ENCODE measurements around the gene LRMDA. TPM values are rescaled to one million over a fixed set of nuclear protein-coding genes. Genes with fewer than 3 reads are reported as not detected.

Gene LRMDA
- polyA plus RNA-seq, 3 donors: 39.8 to 59.6 (median 56.4) TPM

- H3K27ac Mint-ChIP-seq: peak overlapping the region in 1 of 7 donors; percentile 89
- peak overlapping the region in 1 of 2 donors; percentile 95 for H3K4me3 Mint-ChIP-seq
- H3K4me1 Mint-ChIP-seq: peaks cover 76% of the 10 kb centered on the region
- intact Hi-C loops (cut with micrococcal nuclease): no loop called here
- DNase-seq: no peak
- Histone ChIP-seq H3K36me3 (replicated peaks in 1 of 2; ENCODE audit: control insufficient read depth in 1 of 2, insufficient read depth in 2 of 2, low read length in 2 of 2) (peaks cover 0 to 9% of the 10 kb centered on the region in 2 donors), H3K4me2 (replicated peaks; ENCODE audit: extremely low read depth, low read length, poor library complexity, severe bottlenecking) (peak overlapping the region; percentile 89), H3K4me3 (replicated peaks in 1 of 3; ENCODE audit: low read depth in 2 of 3, low read length in 3 of 3) (peak overlapping the region in 1 of 3 experiments; percentile 87), H3K79me2 (ENCODE audit: insufficient read depth, low read length) (peaks cover 63% of the 10 kb centered on the region), H3K4me1 (ENCODE audit: control insufficient read depth in 1 of 2, insufficient read depth in 2 of 2, low read length in 2 of 2) (peaks cover 61 to 72% of the 10 kb centered on the region in 2 donors), H4K20me1 (ENCODE audit: insufficient read depth, low read length) (peaks cover 36% of the 10 kb centered on the region), H2AFZ (ENCODE audit: insufficient read depth, low read depth, low read length, poor library complexity, severe bottlenecking) (no peak overlapping the region), H3K27ac (ENCODE audit: low read depth in 1 of 2, low read length in 2 of 2) (no peak overlapping the region), H3K27me3 (ENCODE audit: control insufficient read depth in 2 of 2, insufficient read depth in 2 of 2, low read length in 2 of 2) (no peaks in the 10 kb centered on the region), H3K9me3 (replicated peaks in 1 of 2; ENCODE audit: control insufficient read depth in 1 of 2, insufficient read depth in 1 of 2, low read length in 2 of 2) (no peaks in the 10 kb centered on the region), H3K9ac (ENCODE audit: insufficient read depth, low read length, poor library complexity, severe bottlenecking) (no peak overlapping the region)
- no peaks in the 10 kb centered on the region for H3K27me3 Mint-ChIP-seq (ENCODE audit: low read depth in 3 of 3)
- no peak for TF ChIP-seq CTCF (IDR thresholded peaks at IDR 0.05)
- H3K9me3 Mint-ChIP-seq: no peaks in the 10 kb centered on the region
- peaks cover 3 to 7% of the 10 kb centered on the region in 2 donors for H3K36me3 Mint-ChIP-seq
- WGBS (ENCODE audit: insufficient coverage): 90% methylated on average over 3 of the region's 5 CpGs
Measured at GRCh38 chr10:75432763-75433162, 1.3 kb downstream of the LRMDA start.

GRCh38 chr10:75433216-75433615, 1.8 kb downstream of the LRMDA start:
- intact Hi-C loops (cut with micrococcal nuclease): no loop called here
- Histone ChIP-seq H3K4me2 (replicated peaks; ENCODE audit: extremely low read depth, low read length, poor library complexity, severe bottlenecking) (no peak overlapping the region), H3K9me3 (replicated peaks in 1 of 2; ENCODE audit: control insufficient read depth in 1 of 2, insufficient read depth in 1 of 2, low read length in 2 of 2) (no peaks in the 10 kb centered on the region), H3K36me3 (replicated peaks in 1 of 2; ENCODE audit: control insufficient read depth in 1 of 2, insufficient read depth in 2 of 2, low read length in 2 of 2) (peaks cover 1 to 13% of the 10 kb centered on the region in 2 donors), H3K4me1 (ENCODE audit: control insufficient read depth in 1 of 2, insufficient read depth in 2 of 2, low read length in 2 of 2) (peaks cover 56 to 67% of the 10 kb centered on the region in 2 donors), H3K27me3 (ENCODE audit: control insufficient read depth in 2 of 2, insufficient read depth in 2 of 2, low read length in 2 of 2) (no peaks in the 10 kb centered on the region), H3K4me3 (replicated peaks in 1 of 3; ENCODE audit: low read depth in 2 of 3, low read length in 3 of 3) (no peak overlapping the region), H2AFZ (ENCODE audit: insufficient read depth, low read depth, low read length, poor library complexity, severe bottlenecking) (no peak overlapping the region), H3K9ac (ENCODE audit: insufficient read depth, low read length, poor library complexity, severe bottlenecking) (no peak overlapping the region), H3K79me2 (ENCODE audit: insufficient read depth, low read length) (peaks cover 67% of the 10 kb centered on the region), H4K20me1 (ENCODE audit: insufficient read depth, low read length) (peaks cover 41% of the 10 kb centered on the region), H3K27ac (ENCODE audit: low read depth in 1 of 2, low read length in 2 of 2) (no peak overlapping the region)
- Mint-ChIP-seq H3K36me3 (peaks cover 6 to 12% of the 10 kb centered on the region in 2 donors), H3K9me3 (no peaks in the 10 kb centered on the region), H3K4me1 (peaks cover 71% of the 10 kb centered on the region), H3K27me3 (ENCODE audit: low read depth in 3 of 3) (no peaks in the 10 kb centered on the region), H3K27ac (peak overlapping the region in 1 of 7 donors; percentile 53), H3K4me3 (no peak overlapping the region)
- no peak for TF ChIP-seq CTCF (IDR thresholded peaks at IDR 0.05)
- WGBS (ENCODE audit: insufficient coverage): 92% methylated on average over 2 of the region's 8 CpGs
- no peak for DNase-seq

Data from CD14-positive monocyte (primary cell).